ENCODE results near the gene CROCC.

DNA sequence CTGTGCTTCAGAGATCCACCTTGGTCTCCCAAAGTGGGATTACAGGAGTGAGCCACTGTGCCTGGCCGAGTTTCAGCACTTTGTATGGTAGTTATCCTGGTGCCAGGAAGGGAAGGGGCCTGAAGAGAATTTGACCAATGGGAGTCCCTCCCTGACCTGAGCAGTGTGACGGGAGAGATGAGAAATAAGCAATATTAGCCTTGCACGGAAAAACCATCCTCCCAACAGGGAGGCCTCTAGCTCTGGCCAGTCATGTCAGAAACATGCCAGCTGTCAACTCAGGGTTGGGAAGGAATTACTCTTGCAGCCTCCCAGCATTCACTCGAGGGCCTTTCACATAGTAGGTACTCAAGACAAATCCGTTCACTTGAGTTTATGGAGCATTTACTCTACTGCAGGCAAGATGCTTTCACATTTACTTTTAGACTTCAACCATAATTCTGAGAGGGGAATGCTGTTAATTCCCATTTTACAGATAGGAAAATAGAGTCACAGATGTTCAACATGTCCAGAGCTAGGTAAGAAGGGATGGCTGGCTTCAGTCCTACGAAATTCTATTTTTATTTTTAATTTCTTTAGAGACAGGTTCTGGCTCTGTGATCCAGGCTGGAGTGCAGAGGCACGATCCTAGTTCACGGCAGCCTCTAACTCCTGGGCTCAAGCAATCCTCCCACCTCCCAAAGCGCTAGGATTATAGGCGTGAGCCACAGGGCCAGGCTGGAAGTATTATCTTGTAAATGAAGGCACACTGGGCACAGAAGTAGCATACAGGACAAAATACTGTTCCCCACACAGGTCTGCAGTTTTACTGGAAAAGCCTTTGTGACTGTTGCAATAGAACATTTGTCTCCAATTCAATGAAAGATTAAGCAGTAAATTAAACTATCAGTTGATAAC is 93.2 kb downstream of the CROCC start:
- TF ChIP-seq GABPA (IDR thresholded peaks at IDR 0.05; ENCODE audit: low read depth): no peak
- no peak for TF ChIP-seq CTCF (IDR thresholded peaks at IDR 0.05; ENCODE audit: insufficient read depth, low read length)
